GM12878 (cell line): ENCODE results near the gene TPBGL. TPM values are rescaled to one million over a fixed set of nuclear protein-coding genes. Genes with fewer than 3 reads are reported as not detected.

Source experiments
- ATAC-seq: fragments of 200-7000 bp; cut with Tn5 transposase; 3 replicates; pipeline ENCODE4 v1.9.1; 2020; ENCODE audit warnings: mild to moderate bottlenecking, moderate library complexity
- BruUV-seq: library from RNA; stranded (reverse); fragments of 400-500 nt; replicated peaks from 2 replicates; lab custom pipeline; 2021; lab: Mats Ljungman, UMichigan
- CTCF ChIA-PET: fragments of 300-600 bp; sonication (Branson Sonifier 250); formaldehyde crosslinking; extraction: SDS; loops from one replicate; lab custom pipeline; 2021; ENCODE audit warnings: inconsistent platforms; lab: Yijun Ruan, JAX
- POLR2A ChIA-PET: fragments of 350-600 bp; formaldehyde crosslinking; extraction: SDS; loops from one replicate; lab custom pipeline; 2021; ENCODE audit warnings: inconsistent platforms; lab: Charles Lee
- RAD21 ChIA-PET: fragments of 300-600 bp; sonication (Branson Sonifier 250); formaldehyde crosslinking; loops from one replicate; lab custom pipeline; 2023; ENCODE audit warnings: antibody characterized with exemption; ENCODE audit not compliant: unreplicated experiment; lab: Charles Lee
- SMC1A ChIA-PET: fragments of 300-600 bp; sonication (Branson Sonifier 250); formaldehyde crosslinking; loops from one replicate; lab custom pipeline; 2023; ENCODE audit not compliant: unreplicated experiment, uncharacterized antibody; lab: Charles Lee
- DNase-seq: peaks from one replicate; pipeline ENCODE4 v3.0.0-alpha.2; 2011; ENCODE audit warnings: low read depth, low spot score
- FAIRE-seq: peaks from 3 replicates; lab custom pipeline; 2011; peaks lifted over from hg19 to GRCh38; lab: Jason Lieb, UNC
- H2AFZ ChIP-seq: 2 replicates; pipeline ENCODE4 v1.6.0; 2011; ENCODE audit warnings: low read depth, low read length, control low read depth; ENCODE audit not compliant: control insufficient read depth
- H3K27ac ChIP-seq: 2 replicates; pipeline ENCODE4 v1.5.1; 2011; ENCODE audit warnings: control low read depth; ENCODE audit not compliant: control insufficient read depth, insufficient read depth
- H3K27me3 ChIP-seq, 2 experiments: replicated peaks in 1 of 2; 2 replicates each; pipeline versions ENCODE4 v1.6.0 to v1.6.1; 2011; ENCODE audit warnings: low read length in 1 of 2; ENCODE audit not compliant: control insufficient read depth in 2 of 2, insufficient read depth in 2 of 2
- H3K36me3 ChIP-seq, 2 experiments: 2 replicates each; pipeline ENCODE4 v1.5.1; 2011; ENCODE audit warnings: low read length in 1 of 2; ENCODE audit not compliant: control insufficient read depth in 2 of 2, insufficient read depth in 2 of 2
- H3K4me1 ChIP-seq: 2 replicates; pipeline ENCODE4 v1.6.1; 2011; ENCODE audit warnings: mild to moderate bottlenecking, low read length, moderate library complexity, mixed read lengths; ENCODE audit not compliant: control insufficient read depth, insufficient read depth
- H3K4me2 ChIP-seq: 2 replicates; pipeline ENCODE4 v1.6.0; 2011; ENCODE audit warnings: control low read depth; ENCODE audit not compliant: control insufficient read depth, insufficient read depth
- H3K4me3 ChIP-seq: fragments of 200-600 bp; sonication (generic); 2 replicates; pipeline ENCODE4 v1.5.1; 2016
- H3K79me2 ChIP-seq: 2 replicates; pipeline ENCODE4 v1.6.0; 2011; ENCODE audit warnings: low read length; ENCODE audit not compliant: control insufficient read depth, insufficient read depth
- H3K9ac ChIP-seq: 2 replicates; pipeline ENCODE4 v1.8.0; 2011; ENCODE audit warnings: low read length, control low read depth, mixed read lengths; ENCODE audit not compliant: control insufficient read depth, insufficient read depth
- H3K9me3 ChIP-seq: replicated peaks from 3 replicates; pipeline ENCODE4 v1.5.1; 2011; ENCODE audit warnings: mild to moderate bottlenecking, low read length; ENCODE audit not compliant: control insufficient read depth, insufficient read depth
- H4K20me1 ChIP-seq: 2 replicates; pipeline ENCODE4 v1.6.0; 2011; ENCODE audit not compliant: control insufficient read depth, insufficient read depth
- BHLHE40 ChIP-seq, 2 experiments: fragments of 450-650 bp in 1 of 2; IDR thresholded peaks; 2 replicates each; pipeline ENCODE4 v1.6.1; 2011 to 2017; ENCODE audit warnings: low read depth in 2 of 2, borderline replicate concordance in 1 of 2, improper control_type of control experiment in 1 of 2, low read length in 1 of 2, mild to moderate bottlenecking in 1 of 2
- CREB1 ChIP-seq: IDR thresholded peaks from 2 replicates; pipeline ENCODE4 v1.6.1; 2012; ENCODE audit warnings: low read depth, mild to moderate bottlenecking, inconsistent platforms
- EP300 ChIP-seq, 2 experiments: fragments of 150-350 bp in 1 of 2; IDR thresholded peaks; 2 replicates each; pipeline ENCODE4 v1.6.1; 2011 to 2012; ENCODE audit warnings: low read depth in 2 of 2, low read length in 2 of 2, borderline replicate concordance in 1 of 2, improper control_type of control experiment in 1 of 2, inconsistent platforms in 1 of 2; ENCODE audit not compliant: control insufficient read depth in 1 of 2
- KDM1A ChIP-seq: fragments of 200-600 bp; sonication (generic); IDR thresholded peaks from 2 replicates; pipeline ENCODE4 v1.6.1; 2016; ENCODE audit warnings: borderline replicate concordance
- MEF2B ChIP-seq: fragments of 450-650 bp; IDR thresholded peaks from 2 replicates; pipeline ENCODE4 v1.6.1; 2018; ENCODE audit warnings: mild to moderate bottlenecking, moderate library complexity; ENCODE audit not compliant: partially characterized antibody, poor library complexity, severe bottlenecking
- MXI1 ChIP-seq: fragments of 150-350 bp; IDR thresholded peaks from 2 replicates; pipeline ENCODE4 v1.6.1; 2011; ENCODE audit warnings: low read depth, mild to moderate bottlenecking, inconsistent platforms, low read length, improper control_type of control experiment
- NFIC ChIP-seq: IDR thresholded peaks from 2 replicates; pipeline ENCODE4 v1.6.1; 2012; ENCODE audit warnings: low read depth, mild to moderate bottlenecking, inconsistent platforms, low read length, moderate library complexity
- RFX5 ChIP-seq: IDR thresholded peaks from 2 replicates; pipeline ENCODE4 v1.6.1; 2011; ENCODE audit warnings: low read depth, low read length, improper control_type of control experiment
- SP1 ChIP-seq: IDR thresholded peaks from one replicate; pipeline ENCODE4 v1.6.1; 2011; ENCODE audit warnings: low read depth, low read length
- SPI1 ChIP-seq: IDR thresholded peaks from 2 replicates; pipeline ENCODE4 v1.6.1; 2011; ENCODE audit warnings: low read depth, mild to moderate bottlenecking, low read length, moderate library complexity, borderline replicate concordance; ENCODE audit not compliant: insufficient read depth
- SUZ12 ChIP-seq: fragments of 200-600 bp; sonication (generic); IDR thresholded peaks from one replicate; pipeline ENCODE4 v1.6.1; 2018; ENCODE audit warnings: antibody characterized with exemption, mild to moderate bottlenecking; ENCODE audit not compliant: unreplicated experiment
- USF1 ChIP-seq: IDR thresholded peaks from 2 replicates; pipeline ENCODE4 v1.6.1; 2011; ENCODE audit warnings: borderline replicate concordance, low read depth, mild to moderate bottlenecking, moderate library complexity, mixed read lengths, low read length; ENCODE audit not compliant: insufficient read depth; ENCODE audit errors: extremely low read length
- WGBS: methylation state at CpG from one replicate; pipeline ENCODE4 v1.1.6; 2016; ENCODE audit warnings: low lambda C conversion rate; ENCODE audit not compliant: insufficient replicate concordance, insufficient coverage; ENCODE audit errors: missing lambda C conversion rate; 5-methylcytosine and 5-hydroxymethylcytosine counted together
- in situ Hi-C: fragments of 300-500 bp; cut with MboI; formaldehyde crosslinking; loops from 9 replicates; pipeline ENCODE4 v1.14.3; 2018; ENCODE audit warnings: mixed read lengths
- intact Hi-C: fragments of 100-400 bp; cut with micrococcal nuclease; formaldehyde crosslinking; loops from one replicate; pipeline ENCODE4 v1.14.2; 2022; ENCODE audit not compliant: unreplicated experiment
- polyA plus RNA-seq, 11 experiments: library from polyadenylated mRNA; depleted of rRNA in 4 of 11; unstranded in 6 of 11; stranded (reverse) in 5 of 11; fragments of >200 nt; fragmentation: Nextera tagmentation in 4 of 11; fragmentation: Illumina TruSeq in 1 of 11; extraction: Ambion mirVana in 4 of 11; extraction: Trizol in 1 of 11; gene quantifications; 1 replicate in 1 of 11; 2 replicates in 10 of 11; pipeline versions ENCODE4 v1.2.1 to v1.2.3, GENCODE V29; 2011 to 2016; ENCODE audit warnings: inconsistent platforms in 2 of 11, missing spikeins in 2 of 11, low read depth in 1 of 11
- total RNA-seq, 4 experiments: library from RNA; depleted of rRNA in 3 of 4; stranded (reverse); fragments of >200 nt in 3 of 4; fragmentation: Illumina TruSeq in 1 of 4; extraction: Trizol in 1 of 4; gene quantifications; 2 replicates each; pipeline versions ENCODE4 v1.2.1 to v1.2.3, GENCODE V29; 2013 to 2021
- TF ChIP-seq, protein P1 (sequence below): fragments of 450-650 bp; IDR thresholded peaks from 2 replicates; pipeline ENCODE4 v1.6.1; 2018; ENCODE audit warnings: mild to moderate bottlenecking, low read depth, moderate library complexity; ENCODE audit not compliant: partially characterized antibody
- TF ChIP-seq, protein P2 (sequence below): fragments of 450-650 bp; IDR thresholded peaks from 2 replicates; pipeline ENCODE4 v1.6.1; 2016; ENCODE audit warnings: mild to moderate bottlenecking

Gene TPBGL
- total and polyA plus RNA-seq, 10 of the 15 experiments (the other 5 are each of a cell fraction or from before 2014, with no cell fraction given): not detected

DNA sequence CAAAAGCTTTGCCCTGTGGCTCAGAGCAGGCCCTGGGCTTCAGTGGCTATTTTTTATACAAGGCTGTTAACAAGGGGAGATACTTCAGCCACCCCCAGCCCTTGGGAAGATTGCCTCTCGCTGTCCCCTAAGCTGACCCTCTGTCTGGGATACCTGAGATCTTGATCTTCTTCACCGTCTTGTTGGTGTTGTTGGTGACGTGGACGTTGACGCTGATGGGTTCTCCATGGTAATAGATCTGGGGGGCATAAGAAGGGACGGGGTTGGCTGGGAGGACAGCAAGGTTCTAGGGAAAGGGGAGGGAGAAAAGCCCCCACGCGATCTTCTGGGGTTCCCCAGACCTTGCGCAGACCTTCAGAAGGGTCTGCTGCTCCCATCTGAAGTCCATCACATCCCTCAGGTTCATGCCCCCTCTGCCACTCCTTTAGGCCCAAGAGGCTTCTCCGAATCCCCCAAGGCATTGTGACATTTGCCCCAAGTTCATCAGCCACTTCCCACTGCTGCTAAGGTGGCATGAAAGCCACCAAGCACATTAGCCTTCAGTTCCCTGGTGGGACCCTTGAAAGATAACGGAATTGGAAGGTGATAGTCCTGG, 36.7 kb downstream of the TPBGL start:
- in situ Hi-C loops: loop anchor here (5.0 kb wide), 1 partner anchor 105 kb away; no protein-coding TSS in a partner anchor
- TF ChIP-seq MXI1 (no peak), SPI1 (no peak), EP300 (IDR thresholded peaks at IDR 0.05; ENCODE audit: borderline replicate concordance in 1 of 2, control insufficient read depth in 1 of 2, low read depth in 2 of 2, low read length in 2 of 2) (no peak), NFIC (no peak), MEF2B (no peak), KDM1A (no peak), BHLHE40 (IDR thresholded peaks at IDR 0.05; ENCODE audit: borderline replicate concordance in 1 of 2, low read depth in 2 of 2, low read length in 1 of 2) (no peak), USF1 (no peak), SP1 (no peak), CREB1 (no peak), RFX5 (no peak), SUZ12 (no peak)
- TF ChIP-seq, protein P1, sequence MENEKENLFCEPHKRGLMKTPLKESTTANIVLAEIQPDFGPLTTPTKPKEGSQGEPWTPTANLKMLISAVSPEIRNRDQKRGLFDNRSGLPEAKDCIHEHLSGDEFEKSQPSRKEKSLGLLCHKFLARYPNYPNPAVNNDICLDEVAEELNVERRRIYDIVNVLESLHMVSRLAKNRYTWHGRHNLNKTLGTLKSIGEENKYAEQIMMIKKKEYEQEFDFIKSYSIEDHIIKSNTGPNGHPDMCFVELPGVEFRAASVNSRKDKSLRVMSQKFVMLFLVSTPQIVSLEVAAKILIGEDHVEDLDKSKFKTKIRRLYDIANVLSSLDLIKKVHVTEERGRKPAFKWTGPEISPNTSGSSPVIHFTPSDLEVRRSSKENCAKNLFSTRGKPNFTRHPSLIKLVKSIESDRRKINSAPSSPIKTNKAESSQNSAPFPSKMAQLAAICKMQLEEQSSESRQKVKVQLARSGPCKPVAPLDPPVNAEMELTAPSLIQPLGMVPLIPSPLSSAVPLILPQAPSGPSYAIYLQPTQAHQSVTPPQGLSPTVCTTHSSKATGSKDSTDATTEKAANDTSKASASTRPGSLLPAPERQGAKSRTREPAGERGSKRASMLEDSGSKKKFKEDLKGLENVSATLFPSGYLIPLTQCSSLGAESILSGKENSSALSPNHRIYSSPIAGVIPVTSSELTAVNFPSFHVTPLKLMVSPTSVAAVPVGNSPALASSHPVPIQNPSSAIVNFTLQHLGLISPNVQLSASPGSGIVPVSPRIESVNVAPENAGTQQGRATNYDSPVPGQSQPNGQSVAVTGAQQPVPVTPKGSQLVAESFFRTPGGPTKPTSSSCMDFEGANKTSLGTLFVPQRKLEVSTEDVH: no peak
- TF ChIP-seq, protein P2, sequence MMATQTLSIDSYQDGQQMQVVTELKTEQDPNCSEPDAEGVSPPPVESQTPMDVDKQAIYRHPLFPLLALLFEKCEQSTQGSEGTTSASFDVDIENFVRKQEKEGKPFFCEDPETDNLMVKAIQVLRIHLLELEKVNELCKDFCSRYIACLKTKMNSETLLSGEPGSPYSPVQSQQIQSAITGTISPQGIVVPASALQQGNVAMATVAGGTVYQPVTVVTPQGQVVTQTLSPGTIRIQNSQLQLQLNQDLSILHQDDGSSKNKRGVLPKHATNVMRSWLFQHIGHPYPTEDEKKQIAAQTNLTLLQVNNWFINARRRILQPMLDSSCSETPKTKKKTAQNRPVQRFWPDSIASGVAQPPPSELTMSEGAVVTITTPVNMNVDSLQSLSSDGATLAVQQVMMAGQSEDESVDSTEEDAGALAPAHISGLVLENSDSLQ: no peak

More for the DNA sequence above, 36.7 kb downstream of the TPBGL start:
- ATAC-seq (no peak), DNase-seq (no peak), FAIRE-seq (no peak)
- H2AFZ ChIP-seq: no peak overlapping the region
- no peaks in the 10 kb centered on the region for H4K20me1 ChIP-seq
- no peak overlapping the region for H3K27ac ChIP-seq
- H3K9ac ChIP-seq: no peak overlapping the region
- no peak overlapping the region for H3K4me2 ChIP-seq
- ChIA-PET SMC1A (interaction anchor here (0.8 to 4.2 kb wide), 4 partner anchors 53 to 111 kb away, joined by 3 to 17 read pairs (median 6); no protein-coding TSS in a partner anchor), POLR2A (no interaction called here), RAD21 (interaction anchor here (6.9 kb wide), 1 partner anchor 108 kb away, joined by 118 read pairs; no protein-coding TSS in a partner anchor), CTCF (interaction anchor here (0.6 to 16.9 kb wide), 3 partner anchors 107 to 182 kb away, joined by 3 to 406 read pairs (median 3); no protein-coding TSS in a partner anchor)
- H3K4me1 ChIP-seq: no peaks in the 10 kb centered on the region
- intact Hi-C loops: no loop called here
- no peaks in the 10 kb centered on the region for H3K79me2 ChIP-seq
- no TSS peak for BruUV-seq
- H3K4me3 ChIP-seq: no peak overlapping the region
- 57% methylated on average over 11 of the region's 11 CpGs for WGBS
- H3K9me3 ChIP-seq: no peaks in the 10 kb centered on the region
- no peaks in the 10 kb centered on the region; a peak in 1 of 4 replicates for H3K27me3 ChIP-seq
- H3K36me3 ChIP-seq: peaks cover 0 to 2% of the 10 kb centered on the region in 2 experiments; a peak in 2 of 4 replicates
